ENCODE measurements around the gene AHI1. TPM values are rescaled to one million over a fixed set of nuclear protein-coding genes. Genes with fewer than 3 reads are reported as not detected.
A peak's percentile ranks its signal among the peaks of the same experiment; 100 is the strongest.
"Not testable (repeated sequence)": the region's sequence is repeated elsewhere in the genome, so short reads cannot be mapped to it uniquely, and the experiment has no call there.

AHI1 gene
- total and polyA plus RNA-seq, 2 experiments from 2014 or later = 17.1 to 18.4 TPM

DNA sequence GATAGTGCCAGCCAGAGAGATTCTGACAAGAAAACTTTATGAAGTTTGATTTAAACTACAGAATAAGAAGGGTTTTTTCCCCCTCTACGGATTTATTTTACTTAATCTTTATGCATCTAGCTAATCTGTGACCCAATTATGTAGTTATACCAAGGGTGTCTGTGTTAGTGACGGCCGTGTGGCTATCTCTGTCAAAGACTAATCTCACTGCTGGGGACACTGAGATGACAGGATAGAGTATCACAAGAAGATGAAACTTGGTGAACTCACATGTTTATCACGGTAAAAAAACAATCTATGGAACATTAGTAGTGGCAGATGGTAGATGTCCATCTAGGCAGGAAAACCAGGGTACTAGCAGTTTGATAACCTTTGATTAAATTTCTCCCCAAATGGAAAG is 149.7 kb downstream of the AHI1 start:
- Histone ChIP-seq H3K27ac (no peak overlapping the region), H3K9me3 (ENCODE audit: low read depth) (no peaks in the 10 kb centered on the region), H3K27me3 (no peaks in the 10 kb centered on the region), H3K4me1 (ENCODE audit: low read depth) (no peaks in the 10 kb centered on the region), H3K4me3 (no peak overlapping the region), H3K36me3 (no peaks in the 10 kb centered on the region)
- DNase-seq (ENCODE audit: low read depth in 1 of 2, low spot score in 1 of 2) = no peak
- TF ChIP-seq, protein P1, sequence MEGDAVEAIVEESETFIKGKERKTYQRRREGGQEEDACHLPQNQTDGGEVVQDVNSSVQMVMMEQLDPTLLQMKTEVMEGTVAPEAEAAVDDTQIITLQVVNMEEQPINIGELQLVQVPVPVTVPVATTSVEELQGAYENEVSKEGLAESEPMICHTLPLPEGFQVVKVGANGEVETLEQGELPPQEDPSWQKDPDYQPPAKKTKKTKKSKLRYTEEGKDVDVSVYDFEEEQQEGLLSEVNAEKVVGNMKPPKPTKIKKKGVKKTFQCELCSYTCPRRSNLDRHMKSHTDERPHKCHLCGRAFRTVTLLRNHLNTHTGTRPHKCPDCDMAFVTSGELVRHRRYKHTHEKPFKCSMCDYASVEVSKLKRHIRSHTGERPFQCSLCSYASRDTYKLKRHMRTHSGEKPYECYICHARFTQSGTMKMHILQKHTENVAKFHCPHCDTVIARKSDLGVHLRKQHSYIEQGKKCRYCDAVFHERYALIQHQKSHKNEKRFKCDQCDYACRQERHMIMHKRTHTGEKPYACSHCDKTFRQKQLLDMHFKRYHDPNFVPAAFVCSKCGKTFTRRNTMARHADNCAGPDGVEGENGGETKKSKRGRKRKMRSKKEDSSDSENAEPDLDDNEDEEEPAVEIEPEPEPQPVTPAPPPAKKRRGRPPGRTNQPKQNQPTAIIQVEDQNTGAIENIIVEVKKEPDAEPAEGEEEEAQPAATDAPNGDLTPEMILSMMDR (IDR thresholded peaks at IDR 0.05; ENCODE audit: low read depth, low read length) = no peak

DNA sequence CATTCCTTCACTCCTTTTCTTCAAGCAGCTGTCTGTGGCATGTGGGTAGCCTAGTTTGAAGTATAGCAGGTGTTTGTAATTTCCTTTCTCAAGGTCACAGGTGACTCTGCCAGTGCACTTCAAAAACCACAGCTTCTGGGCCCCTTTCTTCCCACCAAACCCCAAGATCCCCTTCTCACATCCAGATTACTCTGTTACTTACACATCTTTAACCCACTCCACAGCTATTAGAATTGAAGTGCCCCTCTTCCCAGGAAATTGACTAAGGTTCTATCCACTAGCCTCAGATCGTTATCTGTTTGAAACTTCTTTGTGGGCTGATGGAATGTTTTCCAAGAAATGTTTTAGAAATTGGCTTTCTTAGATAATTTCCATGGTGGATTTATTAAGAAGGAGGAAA is 150.8 kb downstream of the AHI1 start:
- no peaks in the 10 kb centered on the region for H3K27me3 ChIP-seq
- TF ChIP-seq, protein P1 (IDR thresholded peaks at IDR 0.05; ENCODE audit: low read depth, low read length) = no peak
- no peaks in the 10 kb centered on the region for H3K36me3 ChIP-seq
- peak in 1 of 2 donors; percentile 21 for DNase-seq (ENCODE audit: low read depth in 1 of 2, low spot score in 1 of 2)
- H3K4me1 ChIP-seq (ENCODE audit: low read depth) = no peaks in the 10 kb centered on the region
- H3K4me3 ChIP-seq = no peak overlapping the region
- H3K9me3 ChIP-seq (ENCODE audit: low read depth) = no peaks in the 10 kb centered on the region
- no peak overlapping the region for H3K27ac ChIP-seq

GRCh38 chr6:135344526-135344925 is 153.0 kb downstream of the AHI1 start:
- Histone ChIP-seq H3K4me1 (ENCODE audit: low read depth) (no peaks in the 10 kb centered on the region), H3K27me3 (no peaks in the 10 kb centered on the region), H3K4me3 (no peak overlapping the region), H3K27ac (no peak overlapping the region), H3K36me3 (no peaks in the 10 kb centered on the region), H3K9me3 (ENCODE audit: low read depth) (no peaks in the 10 kb centered on the region)
- TF ChIP-seq, protein P1 (IDR thresholded peaks at IDR 0.05; ENCODE audit: low read depth, low read length) = no peak
- no peak for DNase-seq (ENCODE audit: low read depth in 1 of 2, low spot score in 1 of 2)

GRCh38 chr6:135339920-135340319 is 157.6 kb downstream of the AHI1 start:
- H3K9me3 ChIP-seq (ENCODE audit: low read depth); H3K4me1 ChIP-seq (ENCODE audit: low read depth); H3K27ac ChIP-seq; DNase-seq (ENCODE audit: low read depth in 1 of 2, low spot score in 1 of 2); H3K36me3 ChIP-seq; H3K4me3 ChIP-seq; H3K27me3 ChIP-seq: not testable (repeated sequence)

- no peaks in the 10 kb centered on the region for H3K9me3 ChIP-seq (ENCODE audit: low read depth)
- no peaks in the 10 kb centered on the region for H3K36me3 ChIP-seq
- peak in 1 of 2 donors; percentile 23 for DNase-seq (ENCODE audit: low read depth in 1 of 2, low spot score in 1 of 2)
Measured at GRCh38 chr6:135334169-135334568, 163.4 kb downstream of the AHI1 start.

DNA sequence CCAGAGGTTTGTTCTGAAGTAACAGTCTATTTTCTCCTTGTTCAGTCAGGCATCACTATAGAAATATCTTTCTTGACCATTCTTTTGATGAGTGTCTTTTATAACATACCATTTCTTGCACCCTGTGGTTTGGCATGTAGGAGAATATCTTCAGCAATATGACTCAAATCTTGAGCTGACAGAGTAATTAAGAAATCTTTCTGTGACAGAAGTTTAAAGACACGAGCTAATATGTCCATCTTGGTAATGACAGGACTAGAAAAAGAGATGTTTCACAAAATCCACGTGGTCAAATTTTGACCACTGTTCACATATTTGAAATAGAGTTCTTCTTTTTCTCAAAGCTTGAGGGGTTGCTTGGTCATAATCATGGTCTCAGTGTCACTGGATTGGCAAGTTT is 166.5 kb downstream of the AHI1 start:
- Histone ChIP-seq H3K36me3 (no peaks in the 10 kb centered on the region), H3K4me3 (no peak overlapping the region), H3K27ac (no peak overlapping the region), H3K4me1 (ENCODE audit: low read depth) (no peaks in the 10 kb centered on the region), H3K27me3 (no peaks in the 10 kb centered on the region), H3K9me3 (ENCODE audit: low read depth) (no peaks in the 10 kb centered on the region)
- TF ChIP-seq, protein P1 (IDR thresholded peaks at IDR 0.05; ENCODE audit: low read depth, low read length) = no peak
- DNase-seq (ENCODE audit: low read depth in 1 of 2, low spot score in 1 of 2) = peak in 1 of 2 donors; percentile 40

More at GRCh38 chr6:135334169-135334568, 163.4 kb downstream of the AHI1 start:
- Histone ChIP-seq H3K27ac (no peak overlapping the region), H3K27me3 (no peaks in the 10 kb centered on the region), H3K4me3 (no peak overlapping the region), H3K4me1 (ENCODE audit: low read depth) (no peaks in the 10 kb centered on the region)
- TF ChIP-seq, protein P1 (IDR thresholded peaks at IDR 0.05; ENCODE audit: low read depth, low read length) = no peak

Measured in cardiac muscle cell (in vitro differentiated cells and primary cell).